Measurements from ENCODE around the gene LRRC42.

LRRC42 gene

GRCh38 chr1:53906121-53906520, 40.0 kb upstream of the LRRC42 start:
- no peak for TF ChIP-seq CTCF (IDR thresholded peaks at IDR 0.05; ENCODE audit: low read depth, low read length)
- DNase-seq (ENCODE audit: low read depth in 2 of 2), result no peak
- no peak overlapping the region for H3K4me3 ChIP-seq (replicated peaks in 1 of 2; ENCODE audit: low read depth in 2 of 2, low read length in 2 of 2)

GRCh38 chr1:53909946-53910345, 36.2 kb upstream of the LRRC42 start:
- H3K4me3 ChIP-seq (replicated peaks in 1 of 2; ENCODE audit: low read depth in 2 of 2, low read length in 2 of 2), result no peak overlapping the region
- DNase-seq (ENCODE audit: low read depth in 2 of 2), result peak in 1 of 2 donors; percentile 30
- TF ChIP-seq CTCF (IDR thresholded peaks at IDR 0.05; ENCODE audit: low read depth, low read length), result no peak

GRCh38 chr1:53911442-53911841, 34.7 kb upstream of the LRRC42 start:
- no peak overlapping the region for H3K4me3 ChIP-seq (replicated peaks in 1 of 2; ENCODE audit: low read depth in 2 of 2, low read length in 2 of 2)
- TF ChIP-seq CTCF (IDR thresholded peaks at IDR 0.05; ENCODE audit: low read depth, low read length), result no peak
- no peak for DNase-seq (ENCODE audit: low read depth in 2 of 2)

- no peak for TF ChIP-seq CTCF (IDR thresholded peaks at IDR 0.05; ENCODE audit: low read depth, low read length)
- no peak overlapping the region for H3K4me3 ChIP-seq (replicated peaks in 1 of 2; ENCODE audit: low read depth in 2 of 2, low read length in 2 of 2)
- no peak for DNase-seq (ENCODE audit: low read depth in 2 of 2)
Measured at GRCh38 chr1:53913352-53914033, 32.7 kb upstream of the LRRC42 start.

DNA sequence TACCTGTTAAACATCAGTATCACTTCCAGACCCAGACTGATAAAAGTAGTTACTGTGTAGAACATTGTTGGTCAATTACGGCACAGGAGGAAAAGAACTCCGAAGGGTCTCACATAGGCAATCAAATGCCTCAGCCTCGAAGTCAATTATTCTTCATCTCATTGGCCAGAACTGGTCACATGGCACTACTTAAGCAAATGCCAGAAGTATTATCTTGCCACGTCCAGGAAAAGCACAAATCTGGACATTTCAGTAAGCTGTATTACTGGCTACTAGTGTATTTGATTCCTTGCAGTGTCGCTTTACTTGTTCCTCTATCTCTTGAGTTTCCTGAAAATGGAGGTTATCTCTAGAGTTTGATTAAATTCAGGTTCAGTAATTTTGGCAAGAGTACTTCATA, 27.8 kb upstream of the LRRC42 start:
- no peak overlapping the region for H3K4me3 ChIP-seq (replicated peaks in 1 of 2; ENCODE audit: low read depth in 2 of 2, low read length in 2 of 2)
- TF ChIP-seq CTCF (IDR thresholded peaks at IDR 0.05; ENCODE audit: low read depth, low read length), result no peak
- peak; percentile 13 to 48 for DNase-seq (ENCODE audit: low read depth in 2 of 2)

DNA sequence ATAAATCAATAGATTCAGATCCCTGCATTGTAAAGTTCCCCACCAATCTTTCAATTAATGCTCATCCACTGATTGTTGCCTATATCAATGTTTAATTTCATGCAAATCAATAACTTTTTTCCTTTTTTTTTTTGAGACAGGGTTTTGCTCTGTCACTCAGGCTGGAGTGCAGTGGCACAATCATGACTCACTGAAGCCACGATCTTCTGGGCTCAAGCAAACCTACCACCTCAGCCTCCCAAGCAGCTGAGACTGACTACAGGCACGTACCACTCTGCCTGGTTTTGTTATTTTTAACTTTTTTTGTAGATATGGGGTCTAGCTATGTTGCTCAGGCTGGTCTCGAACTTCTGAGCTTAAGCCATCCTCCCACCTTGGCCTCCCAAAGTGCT, 26.5 kb upstream of the LRRC42 start:
- no peak for TF ChIP-seq CTCF (IDR thresholded peaks at IDR 0.05; ENCODE audit: low read depth, low read length)
- peak in 1 of 2 donors; percentile 36 for DNase-seq (ENCODE audit: low read depth in 2 of 2)
- H3K4me3 ChIP-seq (replicated peaks in 1 of 2; ENCODE audit: low read depth in 2 of 2, low read length in 2 of 2), result no peak overlapping the region

DNA sequence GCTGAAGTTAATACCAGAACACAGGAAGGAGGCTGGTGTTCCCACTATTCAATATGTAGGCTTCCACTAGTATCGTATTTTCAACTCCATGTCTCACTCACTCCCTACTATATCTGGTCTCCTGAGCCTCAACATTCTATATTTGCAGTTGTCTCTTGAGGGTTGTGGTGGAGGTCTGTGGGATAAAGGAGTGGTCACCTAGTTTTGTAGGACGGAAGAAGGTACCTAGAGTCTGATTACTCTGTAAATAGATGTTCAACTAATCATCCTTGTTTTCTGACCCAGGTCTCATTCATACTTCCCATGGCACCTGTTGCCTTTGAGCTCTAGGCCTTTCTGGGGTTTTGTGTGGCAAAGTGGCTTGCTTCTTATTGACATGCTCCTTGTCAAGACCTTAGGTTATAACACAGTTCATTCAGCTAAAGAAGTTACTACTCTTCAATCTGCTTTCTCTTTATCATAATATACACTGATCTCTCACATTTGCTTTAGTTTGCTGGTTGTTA, 18.7 kb upstream of the LRRC42 start:
- no peak for DNase-seq (ENCODE audit: low read depth in 2 of 2)
- H3K4me3 ChIP-seq (replicated peaks in 1 of 2; ENCODE audit: low read depth in 2 of 2, low read length in 2 of 2), result no peak overlapping the region
- no peak for TF ChIP-seq CTCF (IDR thresholded peaks at IDR 0.05; ENCODE audit: low read depth, low read length)

Measured in cardiac fibroblast (primary cell).